ENCODE measurements around the gene NTM.

NTM gene

GRCh38 chr11:132217856-132218255 is 847.4 kb downstream of the NTM start:
- Histone ChIP-seq H3K9me3 (ENCODE audit: control insufficient read depth, insufficient read depth, low read length) (no peaks in the 10 kb centered on the region), H3K27me3 (ENCODE audit: control insufficient read depth, insufficient read depth, low read length) (no peaks in the 10 kb centered on the region), H3K36me3 (ENCODE audit: control insufficient read depth, insufficient read depth, low read length) (no peaks in the 10 kb centered on the region), H3K4me1 (ENCODE audit: control insufficient read depth, insufficient read depth, low read length) (no peaks in the 10 kb centered on the region), H3K4me3 (ENCODE audit: low read depth, low read length) (no peak overlapping the region), H3K9ac (ENCODE audit: low read depth, low read length) (no peak overlapping the region)

- Histone ChIP-seq H3K4me1 (ENCODE audit: control insufficient read depth, insufficient read depth, low read length) (no peaks in the 10 kb centered on the region), H3K36me3 (ENCODE audit: control insufficient read depth, insufficient read depth, low read length) (no peaks in the 10 kb centered on the region), H3K9ac (ENCODE audit: low read depth, low read length) (no peak overlapping the region), H3K27me3 (ENCODE audit: control insufficient read depth, insufficient read depth, low read length) (no peaks in the 10 kb centered on the region), H3K4me3 (ENCODE audit: low read depth, low read length) (no peak overlapping the region), H3K9me3 (ENCODE audit: control insufficient read depth, insufficient read depth, low read length) (no peaks in the 10 kb centered on the region)
Measured at GRCh38 chr11:132220474-132220873, 850.1 kb downstream of the NTM start.

DNA sequence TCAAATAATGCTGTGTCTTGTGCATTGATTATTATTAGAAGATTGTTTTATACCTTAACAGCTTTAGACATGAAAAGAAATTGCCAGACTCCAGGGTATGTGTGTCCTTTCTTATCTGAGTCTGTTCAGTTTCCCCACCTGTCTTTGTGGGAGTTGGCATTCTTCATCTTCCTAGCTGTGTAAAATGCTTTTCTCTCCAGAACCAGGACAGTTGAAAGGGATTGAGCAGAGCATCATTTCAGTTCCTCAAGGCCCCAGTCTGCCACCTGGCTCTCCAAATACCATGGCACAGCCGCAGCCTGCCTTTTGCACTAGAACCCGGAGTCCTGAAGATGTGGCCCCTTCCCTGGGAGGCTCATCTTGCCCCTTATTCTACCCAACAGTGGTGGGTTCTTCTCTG is 851.9 kb downstream of the NTM start:
- H3K4me1 ChIP-seq (ENCODE audit: control insufficient read depth, insufficient read depth, low read length): no peaks in the 10 kb centered on the region
- H3K4me3 ChIP-seq (ENCODE audit: low read depth, low read length): no peak overlapping the region
- no peaks in the 10 kb centered on the region for H3K36me3 ChIP-seq (ENCODE audit: control insufficient read depth, insufficient read depth, low read length)
- H3K9ac ChIP-seq (ENCODE audit: low read depth, low read length): no peak overlapping the region
- H3K9me3 ChIP-seq (ENCODE audit: control insufficient read depth, insufficient read depth, low read length): no peaks in the 10 kb centered on the region
- no peaks in the 10 kb centered on the region for H3K27me3 ChIP-seq (ENCODE audit: control insufficient read depth, insufficient read depth, low read length)

DNA sequence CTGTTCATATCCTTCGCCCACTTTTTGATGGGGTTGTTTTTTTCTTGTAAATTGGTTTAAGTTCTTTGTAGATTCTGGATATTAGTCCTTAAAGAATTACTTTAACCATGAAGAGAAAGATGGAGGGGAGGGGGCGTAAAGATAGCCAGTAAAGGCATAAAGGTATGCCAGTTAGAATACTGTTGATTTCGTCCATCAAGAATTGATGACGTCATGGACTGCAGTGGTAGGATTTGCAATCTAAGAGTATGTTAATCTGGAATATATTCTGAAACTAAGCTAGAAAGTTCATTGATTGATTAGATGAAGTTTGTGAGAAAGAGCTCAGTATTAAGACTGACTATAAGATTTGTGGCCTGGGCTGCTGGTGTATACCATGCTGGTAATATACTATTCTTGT is 856.1 kb downstream of the NTM start:
- Histone ChIP-seq H3K4me1 (ENCODE audit: control insufficient read depth, insufficient read depth, low read length) (no peaks in the 10 kb centered on the region), H3K27me3 (ENCODE audit: control insufficient read depth, insufficient read depth, low read length) (no peaks in the 10 kb centered on the region), H3K9ac (ENCODE audit: low read depth, low read length) (no peak overlapping the region), H3K4me3 (ENCODE audit: low read depth, low read length) (no peak overlapping the region), H3K9me3 (ENCODE audit: control insufficient read depth, insufficient read depth, low read length) (no peaks in the 10 kb centered on the region), H3K36me3 (ENCODE audit: control insufficient read depth, insufficient read depth, low read length) (no peaks in the 10 kb centered on the region)

- Histone ChIP-seq H3K9ac (ENCODE audit: low read depth, low read length) (no peak overlapping the region), H3K36me3 (ENCODE audit: control insufficient read depth, insufficient read depth, low read length) (no peaks in the 10 kb centered on the region), H3K9me3 (ENCODE audit: control insufficient read depth, insufficient read depth, low read length) (no peaks in the 10 kb centered on the region), H3K4me1 (ENCODE audit: control insufficient read depth, insufficient read depth, low read length) (no peaks in the 10 kb centered on the region), H3K27me3 (ENCODE audit: control insufficient read depth, insufficient read depth, low read length) (no peaks in the 10 kb centered on the region), H3K4me3 (ENCODE audit: low read depth, low read length) (no peak overlapping the region)
Measured at GRCh38 chr11:132228746-132229325, 858.4 kb downstream of the NTM start.

- Histone ChIP-seq H3K4me3 (ENCODE audit: low read depth, low read length) (no peak overlapping the region), H3K9me3 (ENCODE audit: control insufficient read depth, insufficient read depth, low read length) (no peaks in the 10 kb centered on the region), H3K9ac (ENCODE audit: low read depth, low read length) (no peak overlapping the region), H3K27me3 (ENCODE audit: control insufficient read depth, insufficient read depth, low read length) (no peaks in the 10 kb centered on the region), H3K4me1 (ENCODE audit: control insufficient read depth, insufficient read depth, low read length) (no peaks in the 10 kb centered on the region), H3K36me3 (ENCODE audit: control insufficient read depth, insufficient read depth, low read length) (no peaks in the 10 kb centered on the region)
Measured at GRCh38 chr11:132231656-132232347, 861.4 kb downstream of the NTM start.

- no peaks in the 10 kb centered on the region for H3K4me1 ChIP-seq (ENCODE audit: control insufficient read depth, insufficient read depth, low read length)
- H3K9ac ChIP-seq (ENCODE audit: low read depth, low read length): no peak overlapping the region
- no peak overlapping the region for H3K4me3 ChIP-seq (ENCODE audit: low read depth, low read length)
- no peaks in the 10 kb centered on the region for H3K27me3 ChIP-seq (ENCODE audit: control insufficient read depth, insufficient read depth, low read length)
- H3K36me3 ChIP-seq (ENCODE audit: control insufficient read depth, insufficient read depth, low read length): no peaks in the 10 kb centered on the region
- H3K9me3 ChIP-seq (ENCODE audit: control insufficient read depth, insufficient read depth, low read length): no peaks in the 10 kb centered on the region
Measured at GRCh38 chr11:132234878-132235277, 864.5 kb downstream of the NTM start.

GRCh38 chr11:132237781-132238180 is 867.4 kb downstream of the NTM start:
- no peak overlapping the region for H3K9ac ChIP-seq (ENCODE audit: low read depth, low read length)
- H3K36me3 ChIP-seq (ENCODE audit: control insufficient read depth, insufficient read depth, low read length): no peaks in the 10 kb centered on the region
- peaks cover 2% of the 10 kb centered on the region for H3K4me1 ChIP-seq (ENCODE audit: control insufficient read depth, insufficient read depth, low read length)
- no peaks in the 10 kb centered on the region for H3K27me3 ChIP-seq (ENCODE audit: control insufficient read depth, insufficient read depth, low read length)
- H3K9me3 ChIP-seq (ENCODE audit: control insufficient read depth, insufficient read depth, low read length): no peaks in the 10 kb centered on the region
- H3K4me3 ChIP-seq (ENCODE audit: low read depth, low read length): no peak overlapping the region

DNA sequence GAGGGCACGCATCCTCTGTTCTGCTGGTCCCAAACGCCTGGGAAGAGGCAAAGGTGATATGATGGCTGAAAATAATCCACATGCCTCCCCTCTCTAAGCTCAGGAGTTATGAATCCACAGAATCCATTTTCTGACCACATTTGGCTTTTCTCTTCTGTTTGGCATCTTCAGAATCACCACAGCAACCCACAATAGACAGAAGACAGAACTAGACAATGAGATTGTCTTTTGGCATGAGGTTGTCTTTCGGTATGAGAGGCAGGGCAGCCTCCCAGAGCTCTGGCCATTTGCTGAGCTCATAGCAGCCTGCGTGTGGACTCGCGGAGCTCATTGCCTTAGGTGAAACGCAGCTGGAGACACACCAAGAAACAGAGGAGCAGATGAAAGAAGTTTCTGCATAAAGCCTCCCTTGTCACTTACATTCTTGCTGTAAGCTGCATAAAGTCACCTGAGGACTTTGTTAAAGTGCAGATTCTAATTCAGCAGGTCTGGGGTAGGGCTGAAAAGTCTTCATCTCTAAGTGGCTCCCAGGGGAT is 868.0 kb downstream of the NTM start:
- peaks cover 4% of the 10 kb centered on the region for H3K4me1 ChIP-seq (ENCODE audit: control insufficient read depth, insufficient read depth, low read length)
- no peaks in the 10 kb centered on the region for H3K36me3 ChIP-seq (ENCODE audit: control insufficient read depth, insufficient read depth, low read length)
- no peaks in the 10 kb centered on the region for H3K9me3 ChIP-seq (ENCODE audit: control insufficient read depth, insufficient read depth, low read length)
- no peak overlapping the region for H3K9ac ChIP-seq (ENCODE audit: low read depth, low read length)
- no peaks in the 10 kb centered on the region for H3K27me3 ChIP-seq (ENCODE audit: control insufficient read depth, insufficient read depth, low read length)
- H3K4me3 ChIP-seq (ENCODE audit: low read depth, low read length): no peak overlapping the region

- peaks cover 4% of the 10 kb centered on the region for H3K4me1 ChIP-seq (ENCODE audit: control insufficient read depth, insufficient read depth, low read length)
- H3K27me3 ChIP-seq (ENCODE audit: control insufficient read depth, insufficient read depth, low read length): no peaks in the 10 kb centered on the region
- H3K36me3 ChIP-seq (ENCODE audit: control insufficient read depth, insufficient read depth, low read length): no peaks in the 10 kb centered on the region
Measured at GRCh38 chr11:132240374-132240773, 870.0 kb downstream of the NTM start.

GRCh38 chr11:132242632-132243031 is 872.2 kb downstream of the NTM start:
- H3K4me3 ChIP-seq (ENCODE audit: low read depth, low read length): no peak overlapping the region
- no peaks in the 10 kb centered on the region for H3K27me3 ChIP-seq (ENCODE audit: control insufficient read depth, insufficient read depth, low read length)
- no peaks in the 10 kb centered on the region for H3K9me3 ChIP-seq (ENCODE audit: control insufficient read depth, insufficient read depth, low read length)
- no peaks in the 10 kb centered on the region for H3K36me3 ChIP-seq (ENCODE audit: control insufficient read depth, insufficient read depth, low read length)
- peaks cover 4% of the 10 kb centered on the region for H3K4me1 ChIP-seq (ENCODE audit: control insufficient read depth, insufficient read depth, low read length)
- H3K9ac ChIP-seq (ENCODE audit: low read depth, low read length): no peak overlapping the region

More at GRCh38 chr11:132240374-132240773, 870.0 kb downstream of the NTM start:
- Histone ChIP-seq H3K4me3 (ENCODE audit: low read depth, low read length) (no peak overlapping the region), H3K9me3 (ENCODE audit: control insufficient read depth, insufficient read depth, low read length) (no peaks in the 10 kb centered on the region), H3K9ac (ENCODE audit: low read depth, low read length) (no peak overlapping the region)

DNA sequence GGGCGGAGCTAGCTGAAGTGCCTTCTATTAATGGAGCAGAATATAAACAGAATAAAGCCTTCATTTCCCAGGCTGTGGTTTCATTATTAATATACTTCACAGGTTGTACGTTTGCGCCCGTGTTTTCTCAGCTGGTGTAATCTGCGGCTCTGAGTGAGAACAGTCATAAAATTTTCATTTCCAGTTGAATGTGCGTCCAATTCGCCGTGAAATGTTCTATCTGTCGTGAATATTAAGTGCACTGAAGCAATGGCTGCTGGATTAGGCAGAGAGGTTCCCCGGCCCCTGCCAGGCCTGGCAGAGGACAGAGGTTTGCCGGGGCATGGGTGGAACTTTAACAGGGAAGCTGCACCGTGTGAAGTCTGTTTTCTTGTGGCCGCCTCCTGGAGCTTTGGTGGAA is 874.4 kb downstream of the NTM start:
- Histone ChIP-seq H3K9me3 (ENCODE audit: control insufficient read depth, insufficient read depth, low read length) (no peaks in the 10 kb centered on the region), H3K4me1 (ENCODE audit: control insufficient read depth, insufficient read depth, low read length) (peaks cover 4% of the 10 kb centered on the region), H3K4me3 (ENCODE audit: low read depth, low read length) (no peak overlapping the region), H3K9ac (ENCODE audit: low read depth, low read length) (no peak overlapping the region), H3K36me3 (ENCODE audit: control insufficient read depth, insufficient read depth, low read length) (no peaks in the 10 kb centered on the region), H3K27me3 (ENCODE audit: control insufficient read depth, insufficient read depth, low read length) (no peaks in the 10 kb centered on the region)
